ENCODE results near the gene CCDC172.

- no peak for TF ChIP-seq POLR2A (IDR thresholded peaks at IDR 0.05)
- no peak for TF ChIP-seq CTCF (IDR thresholded peaks at IDR 0.05)
These were observed 13.2 kb upstream of the CCDC172 start for GRCh38 chr10:116311016-116311415.

Data from esophagus squamous epithelium (tissue), 4 donors.